GM19438 (cell line): ENCODE measurements around the gene UBTF.

Source experiments
- ATAC-seq: cut with Tn5 transposase; IDR thresholded peaks from one replicate; pipeline ENCODE4 v1.9.1; 2021; ENCODE audit warnings: low read depth; ENCODE audit not compliant: unreplicated experiment

Gene UBTF

DNA sequence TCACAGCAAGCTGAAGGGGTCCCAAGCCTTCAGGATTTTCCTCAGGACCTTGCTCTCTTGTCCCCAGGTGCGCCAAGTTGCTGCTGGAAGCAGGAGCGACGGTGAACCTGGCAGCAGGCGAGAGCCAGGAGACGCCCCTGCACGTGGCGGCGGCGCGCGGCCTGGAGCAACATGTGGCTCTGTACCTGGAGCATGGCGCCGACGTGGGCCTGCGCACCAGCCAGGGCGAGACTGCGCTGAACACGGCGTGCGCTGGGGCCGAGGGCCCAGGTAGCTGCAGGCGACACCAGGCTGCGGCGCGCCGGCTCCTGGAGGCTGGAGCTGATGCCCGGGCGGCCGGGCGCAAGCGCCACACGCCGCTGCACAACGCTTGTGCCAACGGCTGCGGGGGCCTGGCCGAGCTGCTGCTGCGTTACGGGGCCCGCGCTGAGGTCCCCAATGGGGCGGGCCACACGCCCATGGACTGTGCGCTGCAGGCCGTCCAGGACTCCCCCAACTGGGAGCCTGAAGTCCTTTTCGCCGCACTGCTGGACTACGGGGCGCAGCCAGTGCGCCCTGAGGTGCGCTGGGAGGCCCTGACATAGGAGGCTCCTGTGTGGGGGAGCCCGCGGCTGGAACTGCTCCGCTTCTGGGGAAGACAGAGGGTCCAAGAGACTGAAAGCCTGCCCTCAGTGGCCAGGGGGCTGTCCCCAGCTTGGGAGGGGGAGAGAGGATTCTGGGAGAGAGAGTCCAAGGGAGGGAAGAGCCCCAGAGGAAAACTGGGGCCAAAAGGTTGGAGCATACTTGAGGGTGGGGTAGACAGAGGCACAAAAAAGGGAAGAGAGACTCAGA, 42.6 kb downstream of the UBTF start:
- ATAC-seq: no peak

DNA sequence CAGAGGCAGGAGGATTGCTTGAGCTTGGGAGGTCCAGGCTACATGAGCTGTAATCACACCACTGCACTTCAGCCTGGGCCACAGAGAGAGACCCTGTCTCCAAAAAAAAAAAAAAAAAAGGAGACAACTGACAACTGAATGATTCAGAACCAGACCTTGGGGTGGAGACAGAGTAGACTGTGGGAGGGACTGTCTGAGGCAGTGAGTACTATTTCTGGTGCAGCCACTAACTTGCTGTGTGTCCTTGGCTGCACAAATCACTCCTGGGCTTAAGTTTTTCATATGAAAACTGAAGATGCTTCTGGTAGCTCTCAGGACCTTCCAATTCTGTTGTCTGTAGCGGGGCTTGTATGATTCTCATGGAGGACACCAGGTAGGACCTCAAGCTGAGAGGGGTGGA, 43.2 kb downstream of the UBTF start:
- no peak for ATAC-seq

DNA sequence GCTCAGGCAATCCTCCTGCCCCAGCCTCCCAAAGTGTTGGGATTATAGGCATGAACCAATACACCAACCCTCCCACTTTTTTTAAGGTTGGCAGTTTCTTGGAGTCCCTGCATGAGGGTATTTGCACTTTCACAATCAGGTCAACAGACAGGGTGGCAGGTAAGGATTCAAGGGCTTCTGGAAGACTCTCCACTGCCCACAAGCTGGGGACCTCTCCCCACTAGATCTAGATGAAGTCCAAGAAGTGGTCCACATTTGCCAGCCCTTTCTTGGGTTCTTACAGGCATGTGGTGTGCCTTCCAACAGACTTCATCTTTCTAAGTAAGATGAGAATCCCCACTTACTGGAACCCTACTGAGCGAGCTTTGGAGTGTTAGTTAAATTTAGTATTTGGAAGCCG, 45.0 kb downstream of the UBTF start:
- no peak for ATAC-seq

DNA sequence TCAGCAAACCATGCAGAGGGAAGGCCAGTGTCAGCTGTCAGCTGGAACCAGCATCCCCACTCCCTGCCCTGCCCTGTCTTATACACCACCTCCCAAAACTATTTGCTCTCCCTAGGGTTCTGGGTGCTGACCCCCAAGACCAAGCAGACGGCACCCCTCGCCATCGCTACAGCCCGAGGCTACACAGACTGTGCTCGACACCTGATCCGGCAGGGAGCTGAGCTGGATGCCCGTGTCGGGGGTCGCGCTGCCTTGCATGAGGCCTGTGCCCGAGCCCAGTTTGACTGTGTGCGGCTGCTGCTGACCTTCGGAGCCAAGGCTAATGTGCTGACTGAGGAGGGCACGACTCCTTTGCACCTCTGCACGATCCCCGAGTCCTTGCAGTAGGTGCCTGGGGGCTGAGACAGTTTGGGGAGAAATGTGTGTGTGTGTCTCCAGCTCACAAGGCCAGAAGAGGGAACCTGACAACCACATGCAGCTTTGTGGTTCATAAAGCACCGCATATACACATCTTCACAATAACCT, 47.5 kb downstream of the UBTF start:
- no peak for ATAC-seq

DNA sequence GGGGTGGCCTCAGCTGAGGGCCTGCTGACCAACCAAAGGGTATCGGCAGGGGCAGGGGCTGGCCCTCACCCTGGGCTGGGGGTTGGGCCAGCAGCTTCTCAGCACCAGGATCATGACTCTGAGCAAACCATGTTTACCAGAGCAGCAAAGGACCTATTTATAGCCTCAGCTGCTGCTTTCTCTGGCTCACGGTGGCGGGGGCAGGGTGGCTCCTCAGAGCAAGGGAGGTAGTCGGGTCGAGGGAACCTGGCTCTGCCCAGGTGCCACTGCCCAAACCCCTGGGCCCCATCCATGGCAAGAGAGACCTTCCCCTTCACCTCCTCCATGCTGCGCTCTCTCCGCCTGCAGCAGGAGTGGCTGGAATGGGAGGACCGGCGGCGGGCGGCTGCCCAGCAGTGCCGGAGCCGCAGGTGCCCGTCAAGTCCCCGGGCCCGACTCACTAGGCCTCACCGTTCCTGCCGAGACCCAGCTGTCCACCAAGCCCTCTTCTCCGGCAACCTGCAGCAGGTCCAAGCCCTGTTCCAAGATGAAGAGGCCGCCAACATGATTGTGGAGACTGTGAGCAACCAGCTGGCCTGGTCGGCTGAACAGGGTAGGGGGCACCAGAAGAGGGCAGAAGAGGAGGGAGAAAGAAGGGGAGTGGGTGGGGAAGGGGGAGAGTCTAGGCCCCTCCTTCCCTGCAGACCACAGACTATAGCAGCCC, 48.8 kb downstream of the UBTF start, which contains the start of gene ASB16:
ASB16 (plus strand) TSS at position 206 of the 703 bp plus-strand sequence; CDS start at position 292, 86 bp downstream.
- ATAC-seq: no peak

DNA sequence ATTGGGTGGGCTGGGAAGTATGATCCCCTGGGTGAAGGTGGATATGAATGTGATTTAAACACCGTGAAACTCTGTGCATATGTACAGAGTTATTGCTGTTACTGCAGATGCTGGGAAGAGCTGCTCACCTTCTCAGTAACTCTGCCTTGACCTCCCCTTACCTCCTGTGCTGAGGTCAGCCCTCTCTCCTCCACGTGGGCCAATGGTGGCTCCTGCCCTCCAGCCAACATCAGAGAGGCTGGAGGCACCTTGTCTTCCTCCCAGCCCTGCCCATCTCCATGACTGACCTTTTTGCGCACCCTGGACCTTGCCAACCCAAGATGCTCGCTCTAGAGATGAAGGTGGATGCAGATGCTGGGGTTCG, 49.4 kb downstream of the UBTF start:
- no peak for ATAC-seq

DNA sequence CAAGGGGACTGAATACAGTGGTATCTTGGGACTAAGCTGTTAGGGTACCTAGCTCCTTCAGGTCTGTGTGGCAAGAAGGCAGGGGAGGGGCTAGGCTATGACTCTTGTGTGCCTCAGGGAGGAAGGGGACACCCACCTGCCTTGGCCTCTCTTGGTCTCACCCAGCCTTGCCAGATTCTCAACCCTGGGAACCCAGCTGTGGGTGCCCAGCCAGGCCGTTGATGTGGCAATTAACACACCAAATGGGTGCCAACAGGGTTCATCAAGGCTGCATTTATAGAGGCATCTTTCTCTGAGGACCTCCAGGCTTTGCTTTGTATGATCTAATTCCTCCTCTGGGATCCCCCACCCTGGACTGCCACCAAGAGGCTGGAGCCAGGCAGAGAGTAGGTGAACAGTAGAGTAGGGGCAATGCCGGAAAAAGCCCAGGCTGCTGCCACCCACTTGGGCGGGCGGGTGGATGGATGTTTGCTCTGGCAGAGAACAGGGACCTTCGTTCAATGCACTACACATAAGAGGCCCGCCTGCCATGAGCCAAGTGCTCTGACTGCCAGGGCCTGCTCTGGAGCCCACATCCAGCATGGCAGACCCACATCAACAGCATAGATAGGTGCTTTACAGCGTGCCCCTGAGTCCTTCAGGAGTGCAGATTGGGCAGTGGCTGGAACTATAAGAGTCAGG, 52.2 kb downstream of the UBTF start:
- no peak for ATAC-seq

DNA sequence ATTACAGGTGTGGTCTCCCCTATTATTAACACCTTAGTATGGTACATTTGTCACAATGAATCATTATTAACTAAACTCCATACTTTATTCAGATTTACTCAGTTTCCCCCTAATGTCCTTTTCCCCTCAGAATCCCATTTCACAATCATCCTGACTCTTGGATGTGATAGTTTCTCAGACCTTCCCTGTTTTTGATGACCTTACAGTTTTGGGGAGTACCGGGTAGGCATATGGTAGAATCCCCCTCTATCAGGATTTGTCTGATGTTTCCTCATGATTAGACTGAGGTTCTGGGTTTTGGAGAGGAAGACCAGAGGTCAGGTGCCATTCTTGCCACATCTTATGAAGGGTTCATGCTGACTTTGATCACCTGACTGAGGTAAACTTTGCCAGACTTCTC, 55.0 kb downstream of the UBTF start:
- no peak for ATAC-seq

DNA sequence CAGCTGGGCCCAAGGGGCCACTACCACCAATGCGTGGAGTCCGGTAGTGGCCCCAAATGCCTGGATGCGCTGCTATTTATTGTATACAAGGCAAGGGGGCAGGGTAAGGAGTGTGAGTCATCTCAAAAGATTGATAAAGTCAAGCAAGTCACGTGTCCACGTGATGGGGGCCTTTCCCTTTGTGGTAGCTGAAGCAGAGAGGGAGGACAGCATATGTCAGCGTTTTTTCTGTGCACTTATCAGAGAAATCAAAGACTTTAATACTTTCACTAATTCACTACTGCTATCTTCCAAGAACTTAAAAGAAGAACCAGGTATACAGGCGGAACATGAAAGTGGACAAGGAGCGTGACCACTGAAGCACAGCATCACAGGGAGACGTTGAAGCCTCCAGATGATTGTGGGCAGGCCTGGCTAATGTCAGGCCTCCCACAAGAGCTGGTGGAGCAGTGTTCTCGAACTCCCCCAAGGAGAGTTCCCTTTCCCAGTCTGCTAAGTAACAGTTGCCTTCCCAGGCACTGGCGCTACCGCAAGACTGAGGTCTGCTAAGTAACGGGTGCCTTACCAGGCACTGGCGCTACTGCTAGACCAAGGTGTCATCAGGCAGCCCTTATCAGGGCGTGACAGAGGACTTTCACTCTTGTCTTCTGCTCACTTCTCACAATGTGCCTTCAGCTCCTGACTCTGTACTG, 59.8 kb downstream of the UBTF start:
- no peak for ATAC-seq

DNA sequence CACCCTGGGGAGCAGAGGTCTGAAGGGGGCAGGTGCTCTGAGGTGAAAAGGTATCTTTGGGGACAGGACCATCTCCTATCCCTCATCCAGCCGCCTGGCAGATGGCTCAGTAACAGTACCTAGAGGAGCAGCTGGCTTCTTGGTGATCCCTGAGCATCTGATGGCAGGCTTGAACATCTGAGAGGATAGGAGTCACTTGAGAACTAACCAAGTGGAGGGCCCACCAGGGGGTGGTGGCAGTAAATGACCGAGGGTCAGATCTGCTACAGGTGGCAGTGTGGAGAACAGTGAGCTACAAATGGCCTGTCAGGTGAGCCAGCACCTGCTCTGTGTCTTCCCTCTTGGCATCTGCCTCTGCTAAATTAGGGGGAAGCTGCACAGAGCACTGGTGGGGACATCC, 64.0 kb downstream of the UBTF start:
- no peak for ATAC-seq
